Fibroblast of villous mesenchyme (primary cell): ENCODE results near the gene PRRG4. TPM values are rescaled to one million over a fixed set of nuclear protein-coding genes. Genes with fewer than 3 reads are reported as not detected.

Source experiments
- DNase-seq: peaks from one replicate; pipeline ENCODE4 v3.0.0-alpha.2; 2010; ENCODE audit warnings: low read depth
- H3K4me3 ChIP-seq: 2 replicates; pipeline ENCODE4 v1.5.1; 2011; ENCODE audit warnings: low read depth, mild to moderate bottlenecking, low read length
- total RNA-seq: library from RNA; depleted of rRNA; stranded (reverse); fragments of >200 nt; gene quantifications from 2 replicates; pipeline ENCODE4 v1.2.3, GENCODE V29; 2012
- TF ChIP-seq, protein P1 (sequence below): IDR thresholded peaks from 2 replicates; pipeline ENCODE4 v1.5.1; 2012; ENCODE audit warnings: low read depth, mild to moderate bottlenecking, low read length; ENCODE audit not compliant: insufficient read depth

The PRRG4 gene
- total RNA-seq, 1 donor, result under 0.01 TPM

GRCh38 chr11:32894149-32894827 is 64.6 kb downstream of the PRRG4 start:
- TF ChIP-seq, protein P1, sequence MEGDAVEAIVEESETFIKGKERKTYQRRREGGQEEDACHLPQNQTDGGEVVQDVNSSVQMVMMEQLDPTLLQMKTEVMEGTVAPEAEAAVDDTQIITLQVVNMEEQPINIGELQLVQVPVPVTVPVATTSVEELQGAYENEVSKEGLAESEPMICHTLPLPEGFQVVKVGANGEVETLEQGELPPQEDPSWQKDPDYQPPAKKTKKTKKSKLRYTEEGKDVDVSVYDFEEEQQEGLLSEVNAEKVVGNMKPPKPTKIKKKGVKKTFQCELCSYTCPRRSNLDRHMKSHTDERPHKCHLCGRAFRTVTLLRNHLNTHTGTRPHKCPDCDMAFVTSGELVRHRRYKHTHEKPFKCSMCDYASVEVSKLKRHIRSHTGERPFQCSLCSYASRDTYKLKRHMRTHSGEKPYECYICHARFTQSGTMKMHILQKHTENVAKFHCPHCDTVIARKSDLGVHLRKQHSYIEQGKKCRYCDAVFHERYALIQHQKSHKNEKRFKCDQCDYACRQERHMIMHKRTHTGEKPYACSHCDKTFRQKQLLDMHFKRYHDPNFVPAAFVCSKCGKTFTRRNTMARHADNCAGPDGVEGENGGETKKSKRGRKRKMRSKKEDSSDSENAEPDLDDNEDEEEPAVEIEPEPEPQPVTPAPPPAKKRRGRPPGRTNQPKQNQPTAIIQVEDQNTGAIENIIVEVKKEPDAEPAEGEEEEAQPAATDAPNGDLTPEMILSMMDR, result no peak
- DNase-seq, result peak; percentile 82

GRCh38 chr11:32894921-32895320 is 65.2 kb downstream of the PRRG4 start:
- peak overlapping the region; percentile 89 for H3K4me3 ChIP-seq
- TF ChIP-seq, protein P1, result no peak
- no peak for DNase-seq

More at GRCh38 chr11:32894149-32894827, 64.6 kb downstream of the PRRG4 start:
- H3K4me3 ChIP-seq, result peak overlapping the region; percentile 89

DNA sequence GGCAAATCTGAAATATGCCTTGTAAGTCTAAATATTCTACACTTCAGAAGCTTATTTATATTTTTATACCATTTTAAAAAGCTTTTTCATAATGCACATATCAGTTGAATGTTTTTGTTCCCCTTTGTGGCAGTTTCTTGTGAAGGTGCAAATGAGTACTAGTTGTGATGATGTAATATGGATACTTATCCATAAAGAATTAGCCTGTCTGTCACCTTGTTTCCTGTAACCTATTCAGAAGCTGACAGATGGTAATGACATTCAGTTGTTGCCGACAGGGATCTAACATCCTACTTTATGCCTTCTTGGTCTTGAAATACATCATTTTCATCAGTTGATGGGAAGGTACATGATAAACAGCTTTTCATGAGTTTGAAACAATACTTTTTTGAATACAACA is 65.7 kb downstream of the PRRG4 start:
- DNase-seq, result no peak
- no peak overlapping the region for H3K4me3 ChIP-seq
- TF ChIP-seq, protein P1, result no peak

DNA sequence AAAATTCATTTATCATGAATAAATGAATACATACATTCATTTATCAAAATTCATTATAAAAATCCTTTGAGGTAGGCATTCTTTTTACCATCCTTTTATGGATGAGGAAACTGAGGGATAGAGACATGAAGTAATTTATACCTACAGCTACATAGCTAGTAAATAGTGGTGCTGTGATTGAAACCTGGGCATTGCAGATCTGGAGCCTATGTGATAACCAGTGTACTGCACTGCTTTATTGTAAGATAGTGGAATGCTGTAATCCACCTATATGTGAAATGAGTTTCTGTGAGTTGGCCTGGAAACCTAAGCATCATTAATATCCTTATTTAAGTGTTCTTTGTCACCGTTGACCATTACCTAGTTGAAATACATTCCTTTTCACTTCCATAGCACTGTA is 67.4 kb downstream of the PRRG4 start:
- no peak for DNase-seq
- TF ChIP-seq, protein P1, result no peak
- H3K4me3 ChIP-seq, result no peak overlapping the region

- H3K4me3 ChIP-seq, result no peak overlapping the region
- TF ChIP-seq, protein P1, result no peak
- DNase-seq, result no peak
Measured at GRCh38 chr11:32899438-32899837, 69.7 kb downstream of the PRRG4 start.

DNA sequence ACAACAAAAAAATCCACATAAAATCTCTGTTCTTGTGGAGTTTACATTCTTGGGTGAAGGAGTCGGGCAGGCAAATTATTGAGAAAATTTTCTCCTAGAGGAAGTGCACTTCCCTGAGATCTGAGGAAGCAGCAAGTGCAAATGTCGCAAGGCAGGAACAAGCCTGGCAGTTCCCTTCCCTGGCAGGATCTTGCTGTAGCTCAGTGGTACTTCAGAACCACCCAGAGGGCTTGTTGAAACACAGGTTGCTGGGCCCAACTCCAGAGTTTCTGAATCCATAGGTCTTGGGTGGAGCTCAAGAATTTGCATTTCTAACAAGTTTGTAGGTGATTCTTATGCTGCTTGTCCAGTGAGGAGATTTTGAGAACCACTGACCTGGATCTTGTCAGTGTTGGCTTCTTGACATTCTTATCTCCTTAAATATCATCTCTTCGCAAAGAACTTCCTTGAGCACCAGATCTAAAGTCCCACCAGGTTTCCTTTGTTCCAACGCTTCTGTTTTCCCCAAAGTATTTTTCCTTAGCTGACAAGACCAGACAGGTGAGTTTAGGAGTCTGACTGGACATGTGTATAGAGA is 72.5 kb downstream of the PRRG4 start:
- DNase-seq, result no peak
- TF ChIP-seq, protein P1, result no peak
- H3K4me3 ChIP-seq, result no peak overlapping the region
